Liver (tissue), 9 donors: Measurements from ENCODE around the gene OCA2. TPM values are rescaled to one million over a fixed set of nuclear protein-coding genes. Genes with fewer than 3 reads are reported as not detected.

ENCODE experiments used
- DNase-seq: peaks from one replicate; pipeline ENCODE4 v3.0.0-alpha.2; 2017; ENCODE audit warnings: low spot score
- H3K27ac ChIP-seq, 2 donors: one replicate each; pipeline ENCODE4 v1.7.0; 2013; ENCODE audit warnings: inconsistent platforms in 2 of 2, low read length in 2 of 2, control low read depth in 1 of 2, low read depth in 1 of 2, mild to moderate bottlenecking in 1 of 2
- H3K27me3 ChIP-seq, 4 donors: one replicate each; pipeline versions ENCODE4 v1.6.1 to v1.7.0; 2013; ENCODE audit warnings: low read length in 3 of 4, inconsistent platforms in 1 of 4, mild to moderate bottlenecking in 1 of 4, moderate library complexity in 1 of 4; ENCODE audit not compliant: control insufficient read depth in 4 of 4, insufficient read depth in 4 of 4
- H3K36me3 ChIP-seq, 4 donors: one replicate each; pipeline versions ENCODE4 v1.6.1 to v1.7.0; 2013; ENCODE audit warnings: low read length in 3 of 4, mild to moderate bottlenecking in 3 of 4, low read depth in 1 of 4, moderate library complexity in 1 of 4; ENCODE audit not compliant: control insufficient read depth in 4 of 4, insufficient read depth in 3 of 4
- H3K4me1 ChIP-seq, 4 donors: one replicate each; pipeline versions ENCODE4 v1.6.1 to v1.7.0; 2013; ENCODE audit warnings: low read length in 3 of 4, mild to moderate bottlenecking in 3 of 4, moderate library complexity in 1 of 4; ENCODE audit not compliant: control insufficient read depth in 4 of 4, insufficient read depth in 4 of 4
- H3K4me3 ChIP-seq, 3 donors: one replicate each; pipeline versions ENCODE4 v1.6.1 to v1.7.0; 2013; ENCODE audit warnings: low read length in 3 of 3, control low read depth in 1 of 3, low read depth in 1 of 3, mild to moderate bottlenecking in 1 of 3
- H3K9ac ChIP-seq, 2 donors: one replicate each; pipeline ENCODE4 v1.7.0; 2013; ENCODE audit warnings: low read length in 2 of 2, mild to moderate bottlenecking in 2 of 2, moderate library complexity in 2 of 2, control low read depth in 1 of 2, low read depth in 1 of 2
- H3K9me3 ChIP-seq, 4 donors: one replicate each; pipeline versions ENCODE4 v1.6.1 to v1.7.0; 2013; ENCODE audit warnings: low read length in 3 of 4; ENCODE audit not compliant: control insufficient read depth in 4 of 4
- EGR1 ChIP-seq, 2 donors: IDR thresholded peaks; 2 replicates each; pipeline ENCODE4 v1.6.1; 2016 to 2018; ENCODE audit warnings: antibody characterized with exemption in 2 of 2, low read depth in 2 of 2
- FOXA2 ChIP-seq: IDR thresholded peaks from 2 replicates; pipeline ENCODE4 v1.6.1; 2016; ENCODE audit warnings: antibody characterized with exemption
- HNF4G ChIP-seq: IDR thresholded peaks from 2 replicates; pipeline ENCODE4 v1.6.1; 2016; ENCODE audit warnings: antibody characterized with exemption
- JUND ChIP-seq, 2 donors: IDR thresholded peaks; 2 replicates each; pipeline ENCODE4 v1.6.1; 2016; ENCODE audit warnings: antibody characterized with exemption in 2 of 2
- NR2F2 ChIP-seq: IDR thresholded peaks from 2 replicates; pipeline ENCODE4 v1.6.1; 2016; ENCODE audit warnings: antibody characterized with exemption
- RAD21 ChIP-seq, 2 donors: IDR thresholded peaks; 2 replicates each; pipeline ENCODE4 v1.6.1; 2016; ENCODE audit warnings: antibody characterized with exemption in 2 of 2, mild to moderate bottlenecking in 2 of 2
- RXRA ChIP-seq, 2 donors: IDR thresholded peaks; 2 replicates each; pipeline ENCODE4 v1.6.1; 2017 to 2018; ENCODE audit warnings: antibody characterized with exemption in 2 of 2, mild to moderate bottlenecking in 1 of 2
- SP1 ChIP-seq: IDR thresholded peaks from 2 replicates; pipeline ENCODE4 v1.6.1; 2018; ENCODE audit warnings: antibody characterized with exemption, mild to moderate bottlenecking
- TAF1 ChIP-seq: conservative IDR thresholded peaks from 2 replicates; pipeline ENCODE4 v1.6.1; 2016; ENCODE audit warnings: antibody characterized with exemption, mild to moderate bottlenecking
- ZBTB33 ChIP-seq: IDR thresholded peaks from 2 replicates; pipeline ENCODE4 v1.6.1; 2016; ENCODE audit warnings: antibody characterized with exemption
- WGBS: extraction: QIAGEN DNeasy Blood & Tissue Kit; methylation state at CpG from one replicate; pipeline ENCODE4 v1.1.7; 2013; 5-methylcytosine and 5-hydroxymethylcytosine counted together
- polyA plus RNA-seq, 2 donors: library from polyadenylated mRNA; stranded (reverse) in 1 of 2; unstranded in 1 of 2; fragments of 200-250 nt in 1 of 2; fragments of >200 nt in 1 of 2; fragmentation: Nextera tagmentation in 1 of 2; extraction: Ambion mirVana in 1 of 2; gene quantifications; one replicate each; pipeline versions ENCODE4 v1.2.1 to v1.2.3, GENCODE V29; 2013 to 2015
- total RNA-seq, 2 donors: library from RNA; depleted of rRNA; stranded (reverse); fragments of >200 nt; gene quantifications; one replicate each; pipeline ENCODE4 v1.2.3, GENCODE V29; 2014
- TF ChIP-seq, protein P1 (sequence below): IDR thresholded peaks from 2 replicates; pipeline ENCODE4 v1.6.1; 2016; ENCODE audit warnings: antibody characterized with exemption, mild to moderate bottlenecking
- TF ChIP-seq, protein P2 (sequence below): IDR thresholded peaks from 2 replicates; pipeline ENCODE4 v1.6.1; 2016; ENCODE audit warnings: antibody characterized with exemption
- donor health status: healthy.
- donor health status: healthy.
- donor health status: healthy.
- donor health status: healthy.
- donor health status: healthy.

OCA2 gene
- total and polyA plus RNA-seq, 4 donors, result 0.02 to 0.56 (median 0.15) TPM

GRCh38 chr15:27866505-27867165 lies 232.5 kb downstream of the OCA2 start:
- 81% methylated on average over 10 of the region's 10 CpGs for WGBS
- TF ChIP-seq, protein P1, sequence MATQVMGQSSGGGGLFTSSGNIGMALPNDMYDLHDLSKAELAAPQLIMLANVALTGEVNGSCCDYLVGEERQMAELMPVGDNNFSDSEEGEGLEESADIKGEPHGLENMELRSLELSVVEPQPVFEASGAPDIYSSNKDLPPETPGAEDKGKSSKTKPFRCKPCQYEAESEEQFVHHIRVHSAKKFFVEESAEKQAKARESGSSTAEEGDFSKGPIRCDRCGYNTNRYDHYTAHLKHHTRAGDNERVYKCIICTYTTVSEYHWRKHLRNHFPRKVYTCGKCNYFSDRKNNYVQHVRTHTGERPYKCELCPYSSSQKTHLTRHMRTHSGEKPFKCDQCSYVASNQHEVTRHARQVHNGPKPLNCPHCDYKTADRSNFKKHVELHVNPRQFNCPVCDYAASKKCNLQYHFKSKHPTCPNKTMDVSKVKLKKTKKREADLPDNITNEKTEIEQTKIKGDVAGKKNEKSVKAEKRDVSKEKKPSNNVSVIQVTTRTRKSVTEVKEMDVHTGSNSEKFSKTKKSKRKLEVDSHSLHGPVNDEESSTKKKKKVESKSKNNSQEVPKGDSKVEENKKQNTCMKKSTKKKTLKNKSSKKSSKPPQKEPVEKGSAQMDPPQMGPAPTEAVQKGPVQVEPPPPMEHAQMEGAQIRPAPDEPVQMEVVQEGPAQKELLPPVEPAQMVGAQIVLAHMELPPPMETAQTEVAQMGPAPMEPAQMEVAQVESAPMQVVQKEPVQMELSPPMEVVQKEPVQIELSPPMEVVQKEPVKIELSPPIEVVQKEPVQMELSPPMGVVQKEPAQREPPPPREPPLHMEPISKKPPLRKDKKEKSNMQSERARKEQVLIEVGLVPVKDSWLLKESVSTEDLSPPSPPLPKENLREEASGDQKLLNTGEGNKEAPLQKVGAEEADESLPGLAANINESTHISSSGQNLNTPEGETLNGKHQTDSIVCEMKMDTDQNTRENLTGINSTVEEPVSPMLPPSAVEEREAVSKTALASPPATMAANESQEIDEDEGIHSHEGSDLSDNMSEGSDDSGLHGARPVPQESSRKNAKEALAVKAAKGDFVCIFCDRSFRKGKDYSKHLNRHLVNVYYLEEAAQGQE, result no peak
- TF ChIP-seq TAF1, result no peak
- TF ChIP-seq ZBTB33, result no peak
- Histone ChIP-seq H3K36me3 (no peaks in the 10 kb centered on the region), H3K4me3 (no peak overlapping the region), H3K9ac (no peak overlapping the region), H3K9me3 (no peaks in the 10 kb centered on the region), H3K27me3 (peaks cover 0 to 4% (median 0%) of the 10 kb centered on the region in 4 donors), H3K4me1 (no peaks in the 10 kb centered on the region), H3K27ac (no peak overlapping the region)
- no peak for DNase-seq

DNA sequence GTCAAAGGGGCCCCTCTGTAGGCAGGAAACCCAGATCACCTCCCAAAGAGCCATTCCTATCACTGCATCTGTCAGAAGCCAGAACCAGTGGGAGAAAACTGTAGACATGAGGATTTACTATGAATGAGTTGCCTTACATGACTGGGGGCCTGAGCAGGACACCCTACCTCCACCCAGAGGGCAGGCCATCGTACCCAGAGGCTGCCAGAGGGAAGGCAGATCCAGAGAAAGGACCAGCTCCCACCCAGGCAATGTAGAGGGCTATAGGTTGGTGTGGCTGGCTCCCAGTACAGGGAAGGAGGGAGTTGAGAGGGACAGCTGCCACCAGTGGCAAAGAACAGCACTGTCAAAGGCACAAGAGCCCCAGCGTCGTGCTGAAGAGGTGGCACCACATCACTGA lies 233.2 kb downstream of the OCA2 start:
- H3K27me3 ChIP-seq, result peaks cover 0 to 2% (median 0%) of the 10 kb centered on the region in 4 donors
- no peaks in the 10 kb centered on the region for H3K36me3 ChIP-seq
- H3K9me3 ChIP-seq, result no peaks in the 10 kb centered on the region
- no peaks in the 10 kb centered on the region for H3K4me1 ChIP-seq
- no peak overlapping the region for H3K9ac ChIP-seq
- no peak overlapping the region for H3K4me3 ChIP-seq
- no peak overlapping the region for H3K27ac ChIP-seq
- 72% methylated on average over 3 of the region's 3 CpGs for WGBS
- no peak for DNase-seq
- no peak for TF ChIP-seq SP1
- no peak for TF ChIP-seq JUND (IDR thresholded peaks at IDR 0.05)
- TF ChIP-seq EGR1 (IDR thresholded peaks at IDR 0.05; ENCODE audit: low read depth in 2 of 2), result no peak
- TF ChIP-seq, protein P1, result no peak
- TF ChIP-seq RAD21 (IDR thresholded peaks at IDR 0.05), result no peak
- no peak for TF ChIP-seq FOXA2
- no peak for TF ChIP-seq NR2F2
- TF ChIP-seq, protein P2, sequence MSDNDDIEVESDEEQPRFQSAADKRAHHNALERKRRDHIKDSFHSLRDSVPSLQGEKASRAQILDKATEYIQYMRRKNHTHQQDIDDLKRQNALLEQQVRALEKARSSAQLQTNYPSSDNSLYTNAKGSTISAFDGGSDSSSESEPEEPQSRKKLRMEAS, result no peak
- TF ChIP-seq HNF4G, result no peak
- TF ChIP-seq RXRA (IDR thresholded peaks at IDR 0.05), result no peak
